Cardiac muscle cell (in vitro differentiated cells and primary cell): Measurements from ENCODE around the gene FRRS1L. TPM values are rescaled to one million over a fixed set of nuclear protein-coding genes. Genes with fewer than 3 reads are reported as not detected.

Source experiments
- DNase-seq, 2 donors: peaks; one replicate each; pipeline versions ENCODE4 v3.0.0 to v3.0.0-alpha.2; 2010 to 2017; ENCODE audit warnings: low read depth in 1 of 2, low spot score in 1 of 2
- H3K27ac ChIP-seq: fragments of 200-600 bp; sonication (generic); 2 replicates; pipeline ENCODE4 v1.5.1; 2016
- H3K27me3 ChIP-seq: fragments of 200-600 bp; sonication (generic); 2 replicates; pipeline ENCODE4 v1.6.0; 2016; ENCODE audit warnings: control low read depth
- H3K36me3 ChIP-seq: fragments of 200-600 bp; sonication (generic); 2 replicates; pipeline ENCODE4 v1.5.1; 2016; ENCODE audit warnings: control low read depth
- H3K4me1 ChIP-seq: fragments of 200-600 bp; sonication (generic); 2 replicates; pipeline ENCODE4 v1.8.1; 2017; ENCODE audit warnings: low read depth, mild to moderate bottlenecking, mixed run types
- H3K4me3 ChIP-seq: fragments of 200-600 bp; sonication (generic); 2 replicates; pipeline ENCODE4 v1.5.1; 2016; ENCODE audit warnings: mild to moderate bottlenecking
- H3K9me3 ChIP-seq: fragments of 200-600 bp; sonication (generic); 2 replicates; pipeline ENCODE4 v1.5.1; 2017; ENCODE audit warnings: low read depth, mild to moderate bottlenecking, control low read depth
- polyA plus RNA-seq: library from polyadenylated mRNA; unstranded; fragments of >200 nt; fragmentation: Nextera tagmentation; extraction: Ambion mirVana; gene quantifications from 2 replicates; pipeline ENCODE4 v1.2.1, GENCODE V29; 2016
- total RNA-seq: library from RNA; depleted of rRNA; stranded (reverse); fragments of >200 nt; gene quantifications from 2 replicates; pipeline ENCODE4 v1.2.3, GENCODE V29; 2016
- TF ChIP-seq, protein P1 (sequence below): IDR thresholded peaks from 2 replicates; pipeline ENCODE4 v1.5.1; 2012; ENCODE audit warnings: low read depth, mild to moderate bottlenecking, low read length

FRRS1L gene
- total and polyA plus RNA-seq, 2 experiments from 2014 or later: 0.30 to 0.38 TPM

GRCh38 chr9:109087795-109088194, 79.3 kb downstream of the FRRS1L start:
- no peak for DNase-seq
- no peak overlapping the region for H3K4me3 ChIP-seq
- H3K27me3 ChIP-seq: no peaks in the 10 kb centered on the region
- peaks cover 28% of the 10 kb centered on the region for H3K36me3 ChIP-seq
- H3K4me1 ChIP-seq: peaks cover 5% of the 10 kb centered on the region
- H3K27ac ChIP-seq: peak overlapping the region; percentile 32
- H3K9me3 ChIP-seq: no peaks in the 10 kb centered on the region
- TF ChIP-seq, protein P1, sequence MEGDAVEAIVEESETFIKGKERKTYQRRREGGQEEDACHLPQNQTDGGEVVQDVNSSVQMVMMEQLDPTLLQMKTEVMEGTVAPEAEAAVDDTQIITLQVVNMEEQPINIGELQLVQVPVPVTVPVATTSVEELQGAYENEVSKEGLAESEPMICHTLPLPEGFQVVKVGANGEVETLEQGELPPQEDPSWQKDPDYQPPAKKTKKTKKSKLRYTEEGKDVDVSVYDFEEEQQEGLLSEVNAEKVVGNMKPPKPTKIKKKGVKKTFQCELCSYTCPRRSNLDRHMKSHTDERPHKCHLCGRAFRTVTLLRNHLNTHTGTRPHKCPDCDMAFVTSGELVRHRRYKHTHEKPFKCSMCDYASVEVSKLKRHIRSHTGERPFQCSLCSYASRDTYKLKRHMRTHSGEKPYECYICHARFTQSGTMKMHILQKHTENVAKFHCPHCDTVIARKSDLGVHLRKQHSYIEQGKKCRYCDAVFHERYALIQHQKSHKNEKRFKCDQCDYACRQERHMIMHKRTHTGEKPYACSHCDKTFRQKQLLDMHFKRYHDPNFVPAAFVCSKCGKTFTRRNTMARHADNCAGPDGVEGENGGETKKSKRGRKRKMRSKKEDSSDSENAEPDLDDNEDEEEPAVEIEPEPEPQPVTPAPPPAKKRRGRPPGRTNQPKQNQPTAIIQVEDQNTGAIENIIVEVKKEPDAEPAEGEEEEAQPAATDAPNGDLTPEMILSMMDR: no peak

GRCh38 chr9:109086221-109086620, 80.8 kb downstream of the FRRS1L start:
- Histone ChIP-seq H3K4me3 (no peak overlapping the region), H3K4me1 (peaks cover 19% of the 10 kb centered on the region), H3K27ac (no peak overlapping the region), H3K9me3 (no peaks in the 10 kb centered on the region), H3K36me3 (peaks cover 28% of the 10 kb centered on the region), H3K27me3 (no peaks in the 10 kb centered on the region)
- TF ChIP-seq, protein P1: peak; percentile 3
- peak in 1 of 2 donors; percentile 19 for DNase-seq

DNA sequence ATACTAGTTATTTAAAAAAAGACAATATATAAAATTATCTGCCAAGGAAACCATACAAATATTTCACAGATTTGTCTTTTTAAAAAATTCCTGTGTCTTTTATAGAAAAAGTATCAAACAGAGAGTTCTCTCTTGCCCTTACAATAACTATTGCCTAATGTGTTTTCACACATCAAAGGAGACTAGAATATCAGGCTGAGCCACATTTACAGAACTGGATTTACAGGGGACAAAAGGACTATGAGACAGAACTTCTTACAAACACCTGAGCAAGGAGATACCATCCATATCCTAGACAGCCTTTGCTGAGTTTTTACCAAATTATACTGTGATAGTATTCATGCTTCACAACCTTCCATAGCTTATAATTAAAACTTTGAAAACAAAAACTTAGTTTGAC, 81.5 kb downstream of the FRRS1L start:
- H3K4me1 ChIP-seq: peaks cover 19% of the 10 kb centered on the region
- H3K27me3 ChIP-seq: no peaks in the 10 kb centered on the region
- DNase-seq: no peak
- TF ChIP-seq, protein P1: no peak
- peaks cover 22% of the 10 kb centered on the region for H3K36me3 ChIP-seq
- no peak overlapping the region for H3K27ac ChIP-seq
- no peaks in the 10 kb centered on the region for H3K9me3 ChIP-seq
- no peak overlapping the region for H3K4me3 ChIP-seq

DNA sequence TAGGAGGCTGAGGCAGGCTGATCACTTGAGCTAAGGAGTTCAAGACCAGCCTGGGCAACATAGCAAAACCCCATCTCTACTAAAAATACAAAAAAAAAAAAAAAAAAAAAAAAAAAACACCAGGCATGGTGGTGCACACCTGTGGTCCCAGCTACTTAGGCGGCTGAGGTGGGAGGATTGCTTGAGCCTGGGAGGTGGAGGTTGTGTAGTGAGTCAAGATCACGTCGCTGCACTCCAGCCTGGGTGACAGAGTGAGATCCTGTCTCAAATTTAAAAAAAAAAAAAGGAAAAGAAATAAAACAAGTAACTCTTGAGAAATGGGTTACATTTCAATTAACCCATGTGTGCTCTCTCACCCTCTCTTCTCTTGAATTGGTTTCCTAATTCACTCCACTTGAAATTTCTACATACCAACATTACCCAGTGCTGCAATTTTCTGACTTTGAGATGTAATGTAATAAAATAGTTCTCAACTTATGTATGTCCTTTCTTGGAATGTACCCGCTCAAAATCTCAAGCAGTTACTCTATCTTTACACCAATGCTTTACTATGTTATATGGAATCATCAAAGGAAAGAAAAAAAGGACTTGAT, 83.1 kb downstream of the FRRS1L start:
- no peak overlapping the region for H3K27ac ChIP-seq

DNA sequence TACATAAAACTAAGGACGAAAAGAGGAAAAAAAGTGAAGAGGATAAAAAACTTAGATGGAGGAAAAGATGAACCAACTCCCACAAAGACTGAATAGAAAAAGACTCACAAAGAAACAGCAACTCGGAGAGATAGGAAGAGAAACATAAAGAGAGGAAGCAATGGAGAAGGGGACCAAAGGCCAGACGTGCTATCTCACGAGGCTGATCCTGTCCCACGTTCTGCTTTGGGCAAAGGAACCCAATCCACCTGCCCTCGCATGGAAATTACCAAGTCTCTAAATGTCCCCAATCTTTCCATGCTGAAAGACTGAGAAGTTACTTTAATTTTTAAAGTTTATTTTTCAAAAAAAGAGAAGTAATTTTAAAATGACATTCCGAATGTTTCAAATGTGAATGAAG, 83.9 kb downstream of the FRRS1L start:
- Histone ChIP-seq H3K4me1 (peaks cover 31% of the 10 kb centered on the region), H3K9me3 (no peaks in the 10 kb centered on the region), H3K27ac (no peak overlapping the region), H3K4me3 (no peak overlapping the region), H3K36me3 (peaks cover 25% of the 10 kb centered on the region), H3K27me3 (no peaks in the 10 kb centered on the region)
- TF ChIP-seq, protein P1: no peak
- DNase-seq: no peak

More for the DNA sequence above, 83.1 kb downstream of the FRRS1L start:
- Histone ChIP-seq H3K27me3 (no peaks in the 10 kb centered on the region), H3K9me3 (no peaks in the 10 kb centered on the region), H3K4me3 (no peak overlapping the region), H3K4me1 (peaks cover 27% of the 10 kb centered on the region), H3K36me3 (peaks cover 17% of the 10 kb centered on the region)
- TF ChIP-seq, protein P1: no peak
- no peak for DNase-seq
